Measurements from ENCODE around the gene EHMT1. TPM values are rescaled to one million over a fixed set of nuclear protein-coding genes. Genes with fewer than 3 reads are reported as not detected.
"Not testable (repeated sequence)": the region's sequence is repeated elsewhere in the genome, so short reads cannot be mapped to it uniquely, and the experiment has no call there.

The EHMT1 gene
- total RNA-seq, 1 donor from 2014 or later = 96.5 TPM

- Mint-ChIP-seq H3K4me1 (ENCODE audit: low read depth) (no peaks in the 10 kb centered on the region), H3K9me3 (no peaks in the 10 kb centered on the region), H3K4me3 (ENCODE audit: low read depth) (no peak overlapping the region), H3K36me3 (ENCODE audit: low read depth) (no peaks in the 10 kb centered on the region), H3K27me3 (ENCODE audit: low read depth) (peaks cover 8% of the 10 kb centered on the region), H3K27ac (no peak overlapping the region)
- intact Hi-C loops (cut with micrococcal nuclease) = no loop called here
- DNase-seq (ENCODE audit: low spot score) = no peak
Observed at GRCh38 chr9:137875846-137876245, 257.0 kb downstream of the EHMT1 start.

- H3K36me3 Mint-ChIP-seq (ENCODE audit: low read depth) = no peaks in the 10 kb centered on the region
- H3K4me3 Mint-ChIP-seq (ENCODE audit: low read depth) = no peak overlapping the region
- no peaks in the 10 kb centered on the region for H3K9me3 Mint-ChIP-seq
- H3K27ac Mint-ChIP-seq = no peak overlapping the region
- no peak for DNase-seq (ENCODE audit: low spot score)
- no peaks in the 10 kb centered on the region for H3K4me1 Mint-ChIP-seq (ENCODE audit: low read depth)
- H3K27me3 Mint-ChIP-seq (ENCODE audit: low read depth) = peaks cover 8% of the 10 kb centered on the region
- intact Hi-C loops (cut with micrococcal nuclease) = no loop called here
Observed at GRCh38 chr9:137876269-137876668, 257.5 kb downstream of the EHMT1 start.

GRCh38 chr9:137876781-137877386 lies 258.1 kb downstream of the EHMT1 start:
- Mint-ChIP-seq H3K4me1 (ENCODE audit: low read depth) (no peaks in the 10 kb centered on the region), H3K27me3 (ENCODE audit: low read depth) (peaks cover 8% of the 10 kb centered on the region), H3K9me3 (no peaks in the 10 kb centered on the region), H3K27ac (no peak overlapping the region), H3K4me3 (ENCODE audit: low read depth) (no peak overlapping the region), H3K36me3 (ENCODE audit: low read depth) (no peaks in the 10 kb centered on the region)
- intact Hi-C loops (cut with micrococcal nuclease) = no loop called here
- no peak for DNase-seq (ENCODE audit: low spot score)

- H3K27me3 Mint-ChIP-seq (ENCODE audit: low read depth); H3K36me3 Mint-ChIP-seq (ENCODE audit: low read depth); H3K4me3 Mint-ChIP-seq (ENCODE audit: low read depth); H3K9me3 Mint-ChIP-seq; H3K4me1 Mint-ChIP-seq (ENCODE audit: low read depth); intact Hi-C loops (cut with micrococcal nuclease); DNase-seq (ENCODE audit: low spot score); H3K27ac Mint-ChIP-seq: not testable (repeated sequence)
Observed at GRCh38 chr9:137877506-137878122, 258.8 kb downstream of the EHMT1 start, which contains the start of gene CACNA1B. TSS of gene CACNA1B (plus strand) at chr9:137877782. CDS start at chr9:137877934, 152 bp downstream.

- Mint-ChIP-seq H3K4me3 (ENCODE audit: low read depth) (no peak overlapping the region), H3K36me3 (ENCODE audit: low read depth) (no peaks in the 10 kb centered on the region), H3K27me3 (ENCODE audit: low read depth) (peaks cover 8% of the 10 kb centered on the region), H3K27ac (no peak overlapping the region), H3K9me3 (no peaks in the 10 kb centered on the region), H3K4me1 (ENCODE audit: low read depth) (no peaks in the 10 kb centered on the region)
- intact Hi-C loops (cut with micrococcal nuclease) = no loop called here
- peak; percentile 32 for DNase-seq (ENCODE audit: low spot score)
Observed at GRCh38 chr9:137878146-137878941, 259.5 kb downstream of the EHMT1 start.

GRCh38 chr9:137879052-137879451 lies 260.2 kb downstream of the EHMT1 start:
- intact Hi-C loops (cut with micrococcal nuclease) = no loop called here
- H3K27ac Mint-ChIP-seq = no peak overlapping the region
- H3K36me3 Mint-ChIP-seq (ENCODE audit: low read depth) = no peaks in the 10 kb centered on the region
- no peaks in the 10 kb centered on the region for H3K4me1 Mint-ChIP-seq (ENCODE audit: low read depth)
- peaks cover 8% of the 10 kb centered on the region for H3K27me3 Mint-ChIP-seq (ENCODE audit: low read depth)
- H3K9me3 Mint-ChIP-seq = no peaks in the 10 kb centered on the region
- H3K4me3 Mint-ChIP-seq (ENCODE audit: low read depth) = no peak overlapping the region
- no peak for DNase-seq (ENCODE audit: low spot score)

- no peaks in the 10 kb centered on the region for H3K4me1 Mint-ChIP-seq (ENCODE audit: low read depth)
- intact Hi-C loops (cut with micrococcal nuclease) = no loop called here
- no peaks in the 10 kb centered on the region for H3K9me3 Mint-ChIP-seq
- no peaks in the 10 kb centered on the region for H3K36me3 Mint-ChIP-seq (ENCODE audit: low read depth)
- H3K4me3 Mint-ChIP-seq (ENCODE audit: low read depth) = no peak overlapping the region
- DNase-seq (ENCODE audit: low spot score) = no peak
- no peak overlapping the region for H3K27ac Mint-ChIP-seq
- peaks cover 8% of the 10 kb centered on the region for H3K27me3 Mint-ChIP-seq (ENCODE audit: low read depth)
Observed at GRCh38 chr9:137879566-137880150, 260.9 kb downstream of the EHMT1 start.

- no peaks in the 10 kb centered on the region for H3K36me3 Mint-ChIP-seq (ENCODE audit: low read depth)
- no peak overlapping the region for H3K4me3 Mint-ChIP-seq (ENCODE audit: low read depth)
- H3K4me1 Mint-ChIP-seq (ENCODE audit: low read depth) = no peaks in the 10 kb centered on the region
- H3K27me3 Mint-ChIP-seq (ENCODE audit: low read depth) = peaks cover 8% of the 10 kb centered on the region
- DNase-seq (ENCODE audit: low spot score) = no peak
- no peaks in the 10 kb centered on the region for H3K9me3 Mint-ChIP-seq
- intact Hi-C loops (cut with micrococcal nuclease) = no loop called here
- no peak overlapping the region for H3K27ac Mint-ChIP-seq
Observed at GRCh38 chr9:137880160-137880975, 261.6 kb downstream of the EHMT1 start.

GRCh38 chr9:137880976-137881530 lies 262.2 kb downstream of the EHMT1 start:
- peaks cover 6% of the 10 kb centered on the region for H3K27me3 Mint-ChIP-seq (ENCODE audit: low read depth)

GRCh38 chr9:137881591-137882505 lies 263.0 kb downstream of the EHMT1 start:
- Mint-ChIP-seq H3K36me3 (ENCODE audit: low read depth) (no peaks in the 10 kb centered on the region), H3K4me1 (ENCODE audit: low read depth) (no peaks in the 10 kb centered on the region), H3K4me3 (ENCODE audit: low read depth) (no peak overlapping the region), H3K27ac (no peak overlapping the region), H3K27me3 (ENCODE audit: low read depth) (no peaks in the 10 kb centered on the region), H3K9me3 (no peaks in the 10 kb centered on the region)
- no peak for DNase-seq (ENCODE audit: low spot score)
- intact Hi-C loops (cut with micrococcal nuclease) = no loop called here

More at GRCh38 chr9:137880976-137881530, 262.2 kb downstream of the EHMT1 start:
- Mint-ChIP-seq H3K4me1 (ENCODE audit: low read depth) (no peaks in the 10 kb centered on the region), H3K27ac (no peak overlapping the region), H3K9me3 (no peaks in the 10 kb centered on the region), H3K36me3 (ENCODE audit: low read depth) (no peaks in the 10 kb centered on the region), H3K4me3 (ENCODE audit: low read depth) (no peak overlapping the region)
- DNase-seq (ENCODE audit: low spot score) = no peak
- intact Hi-C loops (cut with micrococcal nuclease) = no loop called here

GRCh38 chr9:137882506-137882821 lies 263.7 kb downstream of the EHMT1 start:
- intact Hi-C loops (cut with micrococcal nuclease) = no loop called here
- no peaks in the 10 kb centered on the region for H3K4me1 Mint-ChIP-seq (ENCODE audit: low read depth)
- no peak overlapping the region for H3K4me3 Mint-ChIP-seq (ENCODE audit: low read depth)
- no peaks in the 10 kb centered on the region for H3K27me3 Mint-ChIP-seq (ENCODE audit: low read depth)
- DNase-seq (ENCODE audit: low spot score) = no peak
- no peaks in the 10 kb centered on the region for H3K9me3 Mint-ChIP-seq
- H3K36me3 Mint-ChIP-seq (ENCODE audit: low read depth) = no peaks in the 10 kb centered on the region
- H3K27ac Mint-ChIP-seq = no peak overlapping the region

All from activated T-helper 2 cell treated with anti-CD3 and anti-CD28 coated beads, Interferon-gamma antibody, Interleukin-2, Interleukin-4, amounts not matched to agents 10 μg/mL and 5 μg/mL and 100 μg/mL, durations not matched to agents 14 hours and 24 hours and 36 hours (primary cell).